GM21717 (cell line): ENCODE data around the gene CDR2L.
"Not testable (repeated sequence)": the region's sequence is repeated elsewhere in the genome, so short reads cannot be mapped to it uniquely, and the experiment has no call there.

Source experiments
- ATAC-seq: cut with Tn5 transposase; IDR thresholded peaks from one replicate; pipeline ENCODE4 v1.9.1; 2021; ENCODE audit warnings: mild to moderate bottlenecking, moderate library complexity; ENCODE audit not compliant: unreplicated experiment

Gene CDR2L

GRCh38 chr17:74981318-74981978 is 6.0 kb upstream of the CDR2L start:
- no peak for ATAC-seq

DNA sequence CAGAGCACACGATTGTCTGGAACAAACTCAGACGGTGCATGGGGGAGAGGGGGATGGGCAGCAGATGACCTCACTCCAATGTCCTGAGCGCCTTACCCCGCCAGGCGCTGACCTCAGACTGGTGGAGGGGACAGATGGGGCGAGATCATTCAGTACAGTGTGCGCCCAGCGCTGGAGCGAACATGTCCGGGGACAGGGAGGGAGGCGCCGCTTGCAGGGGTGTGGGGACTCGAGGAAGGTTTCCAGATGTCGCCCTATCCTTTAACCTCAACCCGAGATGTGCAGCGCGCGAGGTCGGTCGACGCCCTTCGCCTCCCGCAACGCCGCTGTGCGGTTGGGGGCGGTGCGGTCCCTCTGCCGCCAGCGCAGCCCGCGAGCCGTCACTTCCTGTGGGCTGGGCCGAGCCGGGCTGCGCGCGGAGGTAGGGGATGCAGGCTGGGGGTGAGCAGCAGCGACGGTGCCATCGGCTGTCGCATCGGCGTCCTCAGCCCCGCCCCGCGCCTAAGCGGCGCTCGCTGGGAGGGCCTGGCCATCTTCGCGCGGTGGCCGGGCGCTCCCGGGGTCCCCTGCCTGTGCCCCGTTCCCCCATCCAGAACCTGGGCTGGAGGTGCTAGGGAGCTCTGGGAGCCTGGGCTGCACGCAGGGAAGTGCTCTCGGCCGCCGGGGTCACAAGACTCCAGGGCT is 5.3 kb upstream of the CDR2L start:
- no peak for ATAC-seq

GRCh38 chr17:74982663-74983313 is 4.6 kb upstream of the CDR2L start:
- not testable (repeated sequence) for ATAC-seq

- no peak for ATAC-seq
Observed at GRCh38 chr17:74986206-74986576, 1.2 kb upstream of the CDR2L start.

GRCh38 chr17:74987909-74988711 is 678 bp downstream of the CDR2L start:
- no peak for ATAC-seq

DNA sequence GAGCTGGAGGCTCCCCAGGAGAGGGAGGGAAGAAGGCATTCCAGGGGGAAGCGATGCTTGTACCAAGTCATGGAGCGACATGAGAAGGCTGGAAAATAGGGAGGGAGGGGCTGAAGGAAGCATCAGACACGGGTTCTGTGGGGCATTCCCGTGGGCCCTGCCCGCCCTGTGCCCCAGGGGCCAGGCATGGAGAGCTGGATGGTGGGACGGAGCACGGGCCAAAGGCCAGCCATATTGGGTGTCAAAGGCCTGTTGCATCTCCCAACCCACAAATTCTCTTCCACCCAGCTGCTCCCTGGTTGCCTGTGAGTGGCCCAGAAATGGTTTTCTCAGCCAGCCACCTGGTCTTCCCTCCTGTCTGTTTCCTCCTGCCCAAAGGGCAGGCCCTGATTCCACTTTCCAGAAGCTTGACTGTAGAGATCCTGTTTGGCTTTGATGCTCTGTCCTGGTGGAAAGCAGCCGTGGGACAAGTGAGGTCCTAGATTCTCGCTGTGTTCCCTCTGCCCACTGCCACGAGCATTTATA is 3.2 kb downstream of the CDR2L start:
- ATAC-seq, result no peak

DNA sequence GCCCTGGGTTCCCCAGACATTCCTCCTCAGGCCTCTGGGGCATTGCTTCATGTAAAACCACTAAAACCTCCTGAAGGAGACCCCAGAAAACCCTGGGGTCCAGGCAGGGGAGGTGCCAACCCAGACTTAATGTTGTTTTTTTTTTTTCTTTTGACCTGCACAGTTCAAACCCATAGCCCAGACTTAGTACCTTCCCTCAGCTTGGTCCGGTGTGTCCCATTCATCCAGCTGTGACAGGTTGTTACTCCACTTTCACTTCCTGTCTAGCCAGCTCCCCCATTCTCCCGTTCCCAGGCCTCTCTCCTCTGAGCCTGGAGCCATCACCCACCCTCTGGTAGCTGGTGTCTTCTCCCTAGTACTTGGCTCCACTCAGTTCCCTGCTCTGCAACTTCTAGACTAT is 4.8 kb downstream of the CDR2L start:
- ATAC-seq, result no peak

- no peak for ATAC-seq
Observed at GRCh38 chr17:74994440-74994839, 7.0 kb downstream of the CDR2L start.

GRCh38 chr17:74995847-74996246 is 8.4 kb downstream of the CDR2L start:
- no peak for ATAC-seq

DNA sequence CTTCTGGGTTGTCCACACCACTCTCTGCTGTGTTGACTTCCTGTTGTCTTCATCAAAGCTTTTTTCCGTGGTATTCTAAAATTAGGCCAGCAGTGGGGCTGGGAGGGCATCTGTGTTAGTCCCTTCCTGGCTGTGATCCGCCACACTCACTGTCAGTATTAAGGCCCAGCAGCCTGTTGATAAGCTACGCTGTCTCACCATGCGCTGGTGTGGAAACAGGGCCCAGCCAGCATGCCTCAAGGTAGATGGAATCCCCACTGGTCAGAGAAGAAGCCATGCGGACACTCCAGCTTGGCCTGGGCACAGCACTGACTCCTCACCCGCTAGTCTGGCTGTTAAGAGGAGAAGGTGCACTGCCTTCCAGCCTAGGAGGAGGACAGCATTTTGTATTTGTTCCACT is 11.4 kb downstream of the CDR2L start:
- no peak for ATAC-seq

DNA sequence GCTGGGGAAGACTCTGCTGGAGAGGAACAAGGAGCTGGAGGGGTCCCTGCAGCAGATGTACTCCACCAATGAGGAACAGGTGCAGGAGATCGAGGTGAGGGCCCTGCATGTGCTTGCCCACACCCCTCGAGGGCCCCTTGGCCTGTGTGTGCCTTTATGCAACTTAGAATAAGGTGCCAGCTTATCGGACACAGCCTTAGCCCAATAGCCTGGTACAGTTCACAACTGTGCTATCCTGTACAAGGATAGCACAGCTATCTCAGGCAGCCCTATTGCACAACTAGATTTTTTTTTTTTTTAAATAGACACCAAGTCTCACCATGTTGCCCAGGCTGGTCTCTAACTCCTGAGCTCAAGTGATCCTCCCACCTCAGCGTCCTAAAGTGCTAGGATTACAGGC is 12.1 kb downstream of the CDR2L start:
- ATAC-seq, result no peak

- ATAC-seq, result no peak
Observed at GRCh38 chr17:75001915-75002843, 14.7 kb downstream of the CDR2L start.

GRCh38 chr17:75003070-75003956 is 15.9 kb downstream of the CDR2L start:
- ATAC-seq, result no peak

DNA sequence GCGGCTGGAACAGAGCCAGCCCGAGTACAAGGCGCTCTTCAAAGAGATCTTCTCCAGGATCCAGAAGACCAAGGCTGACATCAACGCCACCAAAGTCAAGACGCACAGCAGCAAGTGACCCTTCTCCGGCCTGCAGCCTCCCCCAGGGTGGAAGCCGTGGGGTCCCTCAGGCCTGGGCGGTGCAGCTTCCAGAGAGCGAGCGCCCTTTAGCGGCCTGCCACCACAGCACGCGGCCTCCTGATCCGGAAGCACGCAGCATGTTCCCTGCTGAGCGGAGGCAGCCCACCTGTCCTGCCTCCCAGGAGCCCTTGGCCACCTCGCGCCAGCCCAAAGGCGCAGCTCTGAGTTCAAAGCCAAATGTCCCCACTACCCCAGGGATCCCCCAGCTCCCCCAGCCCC is 16.5 kb downstream of the CDR2L start:
- ATAC-seq, result no peak

DNA sequence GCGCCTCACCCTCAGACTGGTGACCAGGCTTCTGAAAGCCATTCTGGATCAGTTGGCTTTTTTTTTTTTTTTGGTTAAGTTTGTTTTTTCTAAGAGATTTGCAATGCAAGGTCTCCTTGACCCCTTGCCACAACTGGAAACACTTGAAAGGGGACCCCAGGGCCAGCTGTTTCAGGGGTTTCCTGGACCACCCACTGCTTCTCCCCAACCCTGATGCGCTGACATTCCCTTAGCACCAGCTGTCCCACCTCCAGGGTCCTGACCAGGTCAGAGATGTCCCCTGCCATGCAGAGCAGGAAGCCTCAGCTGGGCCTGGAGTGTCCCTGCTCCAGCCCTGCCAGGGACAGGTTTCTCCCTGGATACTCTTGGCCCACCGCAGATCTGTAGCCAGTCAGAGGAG is 16.9 kb downstream of the CDR2L start:
- ATAC-seq, result no peak

- no peak for ATAC-seq
Observed at GRCh38 chr17:75005291-75005690, 17.9 kb downstream of the CDR2L start.

DNA sequence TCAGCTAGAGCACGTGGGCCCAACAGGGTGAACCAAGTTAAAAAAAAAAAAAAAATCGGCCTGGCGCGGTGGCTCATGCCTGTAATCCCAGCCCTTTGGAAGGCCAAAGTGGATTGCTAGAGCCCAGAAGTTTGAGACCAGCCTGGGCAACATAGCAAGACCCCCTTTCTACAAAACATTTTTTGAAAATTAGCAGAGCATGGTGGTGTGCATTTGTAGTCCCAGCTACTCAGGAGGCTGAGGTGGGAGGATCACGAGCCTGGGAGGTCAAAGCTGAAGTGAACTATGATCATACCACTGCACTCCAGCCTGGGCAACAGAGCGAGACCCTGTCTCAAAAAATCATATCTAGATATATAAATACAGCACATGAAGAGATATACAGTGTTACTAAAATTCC is 18.7 kb downstream of the CDR2L start:
- ATAC-seq, result not testable (repeated sequence)

- no peak for ATAC-seq
Observed at GRCh38 chr17:75006653-75007052, 19.2 kb downstream of the CDR2L start.

- no peak for ATAC-seq
Observed at GRCh38 chr17:75008373-75008772, 20.9 kb downstream of the CDR2L start.
